HepG2 (cell line): ENCODE data around the gene DNAJB8.

ENCODE experiments used
- CTCF ChIP-seq: sonication (generic); formaldehyde crosslinking; IDR thresholded peaks from 2 replicates; pipeline ENCODE4 v1.5.0; 2020; ENCODE audit warnings: mild to moderate bottlenecking, missing genetic modification reagents, moderate library complexity
- EHMT2 ChIP-seq: fragments of 200-600 bp; sonication (generic); IDR thresholded peaks from 2 replicates; pipeline ENCODE4 v1.7.0; 2017; ENCODE audit warnings: antibody characterized with exemption, low read depth, low read length, borderline replicate concordance
- KAT7 ChIP-seq: IDR thresholded peaks from 2 replicates; pipeline ENCODE4 v1.6.1; 2018; ENCODE audit warnings: borderline replicate concordance, missing compliant biosample characterization
- RFX1 ChIP-seq: fragments of 450-650 bp; IDR thresholded peaks from 2 replicates; pipeline ENCODE4 v1.6.1; 2017
- ZNF607 ChIP-seq: sonication (generic); formaldehyde crosslinking; IDR thresholded peaks from 2 replicates; pipeline ENCODE4 v1.5.1; 2020; ENCODE audit warnings: missing genetic modification reagents, mild to moderate bottlenecking, borderline replicate concordance

- TF ChIP-seq CTCF (no peak), KAT7 (CRISPR knock-in tag) (no peak), EHMT2 (no peak), RFX1 (no peak), ZNF607 (CRISPR knock-in tag) (no peak)
These were observed 12.4 kb downstream of the DNAJB8 start for GRCh38 chr3:128454310-128454618.
